ENCODE data around the gene UBE2H.
A peak's percentile ranks its signal among the peaks of the same experiment; 100 is the strongest.
"Not testable (repeated sequence)": the region's sequence is repeated elsewhere in the genome, so short reads cannot be mapped to it uniquely, and the experiment has no call there.

Gene UBE2H

DNA sequence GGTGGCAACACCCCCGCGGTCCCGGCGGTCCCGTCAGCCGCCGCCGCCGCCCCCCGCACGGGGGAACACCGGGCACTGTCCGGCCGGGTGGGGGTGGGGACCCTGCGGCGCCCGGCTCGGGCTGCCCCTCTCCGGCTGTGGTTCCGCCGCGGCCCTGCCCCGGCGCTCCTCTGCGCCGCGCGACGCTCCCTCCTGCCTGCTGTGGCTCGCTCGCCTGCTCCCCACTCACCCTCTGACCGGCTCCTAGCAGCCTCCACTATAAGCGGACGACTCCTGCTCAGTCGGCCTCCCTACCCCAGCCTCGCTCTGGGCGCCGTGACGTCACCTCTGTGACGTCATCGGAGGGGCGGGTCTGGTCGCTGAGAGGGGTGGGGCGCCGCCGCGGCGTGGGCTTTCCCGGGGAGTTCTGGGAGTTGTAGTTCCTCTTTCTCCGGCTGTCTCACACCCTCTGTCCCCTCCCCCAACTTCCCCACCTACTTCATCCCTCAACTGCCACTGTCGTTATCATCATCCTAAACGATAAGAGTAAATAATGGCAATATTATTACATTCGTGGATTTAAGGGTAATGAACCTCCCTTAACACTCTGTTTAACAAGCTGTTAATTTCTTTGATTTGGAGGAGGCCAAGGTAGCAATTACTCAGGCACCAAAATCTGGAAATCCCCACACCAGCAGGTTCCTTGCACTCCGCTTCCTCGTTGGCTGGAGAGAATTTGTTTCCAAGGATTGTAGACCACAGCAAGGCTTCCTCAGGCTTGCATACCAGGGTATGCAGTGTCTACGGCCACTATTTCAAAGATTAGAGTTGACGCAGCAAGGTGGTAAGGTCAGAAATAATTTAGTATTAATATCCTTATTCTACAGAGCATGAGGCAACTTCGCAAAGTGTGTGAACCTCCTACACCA lies at the start of gene UBE2H:
Gene UBE2H, minus strand, starts transcription at position 308 of the 908 bp plus-strand sequence. CDS start 405 bp downstream, outside the sequence.
- peak; percentile 92 to 97 for DNase-seq

DNA sequence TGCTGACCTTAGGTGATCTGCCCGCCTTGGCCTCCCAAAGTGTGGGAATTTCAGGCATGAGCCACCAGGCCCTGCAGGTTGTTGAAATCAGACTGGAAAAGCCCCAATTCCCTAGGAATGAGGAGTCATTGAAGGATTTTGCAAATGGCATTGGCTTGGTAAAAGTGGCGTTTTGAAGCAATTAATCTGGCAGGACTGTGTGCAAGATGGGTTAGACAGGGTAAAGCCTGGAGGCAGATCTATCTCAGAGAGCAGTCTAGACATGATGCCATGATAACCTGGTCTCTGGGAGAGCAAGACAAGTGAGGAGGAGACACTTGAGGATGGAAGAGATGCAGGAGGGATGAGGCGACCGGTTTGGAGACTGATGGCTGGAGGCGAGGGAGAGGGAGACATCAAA lies 45.7 kb upstream of the UBE2H start:
- no peak for DNase-seq

DNA sequence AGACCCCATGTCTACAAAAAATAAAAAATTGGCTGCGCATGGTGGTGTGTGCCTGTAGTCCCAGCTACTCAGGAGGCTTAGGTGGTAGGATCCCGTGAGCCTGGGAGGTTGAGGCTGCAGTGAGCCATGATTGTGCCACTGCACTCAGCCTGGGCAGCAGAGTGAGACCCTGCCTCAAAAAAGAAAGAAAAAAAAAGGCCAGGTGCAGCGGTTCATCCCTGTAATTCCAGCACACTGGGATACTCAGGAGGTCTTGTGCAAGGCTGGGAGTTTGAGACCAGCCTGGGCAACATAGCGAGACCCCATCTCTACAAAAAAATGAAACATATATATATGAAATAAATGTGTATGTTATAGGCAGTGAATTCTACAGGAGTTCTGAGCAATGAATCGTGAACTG lies 44.5 kb upstream of the UBE2H start:
- no peak for DNase-seq

DNA sequence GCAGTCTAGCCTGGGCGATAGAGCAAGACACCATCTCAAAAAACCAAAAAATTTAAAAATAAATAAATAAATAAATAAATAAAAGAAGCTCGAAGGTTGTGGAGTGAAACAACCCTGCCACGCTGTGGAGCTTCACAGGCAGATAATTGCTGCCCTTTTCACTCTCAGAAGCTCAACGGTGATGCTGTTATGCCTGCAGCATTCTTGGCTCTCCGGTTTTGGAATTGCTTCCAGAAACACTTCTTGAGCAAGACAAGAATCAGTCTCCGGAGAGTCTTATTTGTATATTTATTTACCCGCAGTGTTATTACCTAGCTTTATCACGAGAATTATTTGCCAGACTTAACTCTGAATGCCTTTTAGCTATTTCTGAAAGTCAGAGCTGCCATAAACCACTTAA lies 40.5 kb upstream of the UBE2H start:
- DNase-seq = no peak

- DNase-seq = no peak
These were observed 37.8 kb upstream of the UBE2H start for GRCh38 chr7:129990403-129991192.

DNA sequence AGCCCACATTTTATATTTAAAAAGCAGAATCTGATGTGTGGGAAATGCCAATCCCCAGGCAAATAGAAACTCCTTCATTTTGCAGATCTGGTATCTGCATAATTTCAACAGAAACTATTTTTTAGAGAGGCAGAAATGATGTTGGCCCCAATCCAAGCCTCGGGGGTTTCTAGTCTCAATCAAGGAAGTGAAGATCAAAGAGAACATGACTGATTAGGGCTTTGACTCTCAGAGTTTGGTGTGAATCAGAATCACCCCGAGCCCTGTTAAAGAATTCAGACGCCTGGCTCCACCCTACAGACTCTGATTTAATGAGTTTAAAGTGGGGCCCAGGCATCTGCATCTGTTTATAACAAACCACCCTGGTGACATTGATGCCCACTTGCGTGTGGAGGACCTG lies 36.7 kb upstream of the UBE2H start:
- DNase-seq = peak; percentile 40 to 52

GRCh38 chr7:129986600-129986999 lies 33.8 kb upstream of the UBE2H start:
- DNase-seq = no peak

DNA sequence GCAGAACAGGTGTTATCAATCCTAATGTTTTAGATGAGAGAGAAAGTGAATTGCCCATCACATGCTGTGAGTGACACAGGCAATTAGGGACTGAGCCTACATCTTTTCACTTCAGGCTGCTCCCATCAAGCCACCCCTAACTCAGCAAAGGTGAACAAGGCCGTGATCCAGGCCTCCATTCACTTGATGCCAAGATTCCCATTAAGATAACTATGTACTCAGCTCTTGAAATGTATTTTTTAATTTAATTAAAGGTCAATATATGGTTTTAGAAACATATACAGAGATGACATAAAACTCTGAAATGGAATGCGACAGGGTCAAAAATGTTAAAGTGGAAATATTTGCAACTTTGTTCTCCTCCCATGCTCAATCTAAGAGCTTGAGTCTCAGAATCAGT lies 27.9 kb upstream of the UBE2H start:
- DNase-seq = no peak

DNA sequence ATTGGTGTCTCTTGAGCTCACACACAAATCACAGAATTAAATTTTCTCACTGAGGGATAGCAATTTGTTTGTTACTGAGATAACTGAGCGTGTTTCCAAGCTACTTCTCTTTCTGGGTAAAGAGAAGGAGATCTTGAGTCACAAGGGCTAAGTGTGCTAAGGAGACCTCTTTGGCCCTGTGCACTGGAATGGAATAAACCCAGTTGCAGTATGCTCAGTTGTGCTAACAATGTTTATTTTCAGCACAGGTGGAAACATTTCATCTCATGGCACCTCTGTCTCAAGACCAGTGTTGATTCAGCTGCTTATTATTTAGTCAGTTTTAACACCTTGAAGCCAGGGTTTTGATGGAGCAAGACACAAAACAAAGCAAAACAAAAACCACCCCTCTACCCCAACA lies 22.5 kb upstream of the UBE2H start:
- DNase-seq = no peak

- no peak for DNase-seq
These were observed 18.1 kb upstream of the UBE2H start for GRCh38 chr7:129970816-129971215.

DNA sequence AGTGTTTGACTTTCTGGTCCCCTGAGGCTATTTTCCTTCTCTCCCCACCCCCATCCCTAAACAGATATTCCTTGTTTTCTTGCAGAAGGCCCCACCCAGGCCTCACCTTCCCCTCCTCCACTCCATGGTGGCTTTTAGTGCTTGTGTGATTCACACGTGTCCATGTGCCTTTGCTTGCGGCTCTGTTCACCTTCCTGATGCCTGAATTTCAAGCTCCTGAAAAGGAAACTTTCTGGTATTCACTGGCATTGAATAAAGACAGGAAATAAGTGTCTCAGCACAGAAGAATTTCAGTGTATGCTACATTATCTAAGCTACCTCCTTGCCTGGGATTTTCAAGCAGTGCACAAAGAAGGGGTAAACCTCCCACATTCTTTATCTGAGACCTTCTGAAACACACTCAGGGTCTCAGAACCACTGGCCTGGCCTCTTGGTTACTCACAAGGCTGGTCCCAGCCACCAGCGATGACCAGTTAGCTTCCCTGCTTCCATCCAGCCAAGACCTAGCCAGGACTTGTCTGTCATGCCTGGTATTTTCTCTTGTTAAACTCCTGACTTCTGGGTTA lies 17.2 kb upstream of the UBE2H start:
- DNase-seq = no peak

GRCh38 chr7:129968592-129969383 lies 16.0 kb upstream of the UBE2H start:
- DNase-seq = no peak

- DNase-seq = not testable (repeated sequence)
These were observed 7.4 kb upstream of the UBE2H start for GRCh38 chr7:129960204-129960475.

- no peak for DNase-seq
These were observed 6.9 kb upstream of the UBE2H start for GRCh38 chr7:129959471-129960203.

DNA sequence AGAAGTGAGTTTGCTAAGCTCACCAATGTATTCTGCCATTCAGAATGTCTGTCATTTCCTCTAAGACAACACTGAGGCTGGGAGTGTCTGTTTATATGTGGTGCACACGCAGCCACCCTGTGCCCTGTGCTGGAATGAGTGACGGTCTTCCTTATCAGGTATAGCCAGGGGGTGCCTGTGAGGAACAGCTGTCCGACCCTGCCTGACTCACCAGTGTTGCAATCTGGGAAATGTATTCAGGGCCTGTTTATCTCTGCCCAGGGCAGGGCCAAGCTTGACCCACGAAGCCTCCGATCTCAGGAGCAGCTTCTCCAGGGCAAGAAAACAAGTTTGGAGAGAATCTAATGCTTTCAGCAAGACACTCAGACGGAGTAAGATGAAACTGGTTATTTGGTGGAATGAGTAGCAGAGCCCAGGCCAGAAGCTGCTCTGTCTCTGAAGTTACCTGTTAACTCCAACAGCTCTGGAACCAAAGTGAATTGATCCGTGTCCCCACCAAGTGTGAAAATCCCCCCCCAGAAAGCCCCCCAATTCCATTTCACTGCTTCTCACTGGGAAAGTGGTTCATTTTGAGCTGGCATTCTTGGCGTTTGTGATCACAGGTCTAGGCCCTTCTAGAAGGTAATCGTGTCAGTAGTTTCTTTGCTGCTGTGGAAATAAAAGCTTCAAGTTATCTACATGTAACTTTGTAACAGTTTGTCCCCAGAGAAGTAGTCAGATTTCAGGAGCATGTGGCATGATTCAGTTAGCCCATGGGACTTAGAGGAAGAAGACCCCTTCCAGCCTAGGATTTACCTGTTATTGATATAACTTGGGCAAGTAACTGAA lies 6.1 kb upstream of the UBE2H start:
- no peak for DNase-seq

GRCh38 chr7:129955993-129956543 lies 3.3 kb upstream of the UBE2H start:
- no peak for DNase-seq

- peak in 1 of 2 donors; percentile 11 for DNase-seq
These were observed 591 bp downstream of the UBE2H start for GRCh38 chr7:129952086-129952652.

- no peak for DNase-seq
These were observed 1.3 kb downstream of the UBE2H start for GRCh38 chr7:129951226-129952085.

DNA sequence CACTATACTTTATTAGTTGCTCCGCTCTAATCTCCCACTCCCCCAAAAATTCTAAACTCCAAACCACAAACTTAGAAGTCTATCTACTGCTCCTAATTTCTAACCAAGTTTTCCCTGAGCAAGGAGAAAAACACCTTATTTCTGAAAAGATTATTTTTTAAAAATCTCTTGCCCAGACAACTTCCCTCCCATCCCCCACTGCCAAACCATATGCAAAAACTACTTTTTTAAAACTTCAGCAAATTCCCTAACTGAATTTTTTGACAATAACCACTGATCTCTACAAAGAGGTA lies 1.9 kb downstream of the UBE2H start:
- DNase-seq = no peak
